ENCODE results near the gene CYREN.
"Not testable (repeated sequence)": the region's sequence is repeated elsewhere in the genome, so short reads cannot be mapped to it uniquely, and the experiment has no call there.

CYREN gene

GRCh38 chr7:135177028-135177696, 6.7 kb upstream of the CYREN start:
- no peak for DNase-seq

DNA sequence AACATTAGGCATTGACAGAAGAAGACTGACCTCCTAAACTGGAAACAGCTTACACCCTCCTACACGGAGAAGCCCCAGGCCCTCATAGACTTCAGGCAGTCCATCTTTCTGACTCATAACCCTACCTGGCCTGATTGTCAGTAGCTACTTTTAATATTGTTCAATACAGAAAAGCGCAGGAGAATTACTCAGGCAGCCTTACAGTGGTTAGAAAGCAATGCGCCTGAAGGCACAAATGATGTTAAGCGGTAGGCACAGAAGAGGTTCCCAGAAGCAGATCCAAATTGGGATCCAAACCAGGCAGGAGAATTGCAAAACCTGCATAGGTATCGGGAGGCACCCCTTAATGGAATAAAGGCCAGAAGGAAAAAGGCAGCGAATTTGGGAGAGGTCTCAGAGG, 5.4 kb upstream of the CYREN start:
- DNase-seq: no peak

DNA sequence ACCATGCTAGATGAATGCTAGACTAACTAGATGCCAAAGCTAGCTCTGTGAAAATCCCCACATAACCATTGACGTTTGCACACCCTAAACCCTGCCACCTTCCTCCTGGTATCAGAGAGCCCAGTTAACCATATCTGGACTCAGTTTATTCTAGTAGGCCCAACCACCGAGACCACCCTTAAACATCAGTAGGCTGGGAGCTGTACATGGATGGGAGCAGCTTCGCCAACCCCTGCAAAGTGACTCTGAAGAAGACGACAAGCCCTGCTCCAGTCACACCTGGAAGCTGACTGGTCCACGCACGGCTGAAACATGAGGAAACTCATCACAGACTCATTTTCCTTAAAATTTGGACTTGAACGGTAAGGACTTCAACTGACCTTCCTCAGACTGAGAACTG, 4.4 kb upstream of the CYREN start:
- DNase-seq: no peak

GRCh38 chr7:135173916-135174315, 3.4 kb upstream of the CYREN start:
- DNase-seq: not testable (repeated sequence)

DNA sequence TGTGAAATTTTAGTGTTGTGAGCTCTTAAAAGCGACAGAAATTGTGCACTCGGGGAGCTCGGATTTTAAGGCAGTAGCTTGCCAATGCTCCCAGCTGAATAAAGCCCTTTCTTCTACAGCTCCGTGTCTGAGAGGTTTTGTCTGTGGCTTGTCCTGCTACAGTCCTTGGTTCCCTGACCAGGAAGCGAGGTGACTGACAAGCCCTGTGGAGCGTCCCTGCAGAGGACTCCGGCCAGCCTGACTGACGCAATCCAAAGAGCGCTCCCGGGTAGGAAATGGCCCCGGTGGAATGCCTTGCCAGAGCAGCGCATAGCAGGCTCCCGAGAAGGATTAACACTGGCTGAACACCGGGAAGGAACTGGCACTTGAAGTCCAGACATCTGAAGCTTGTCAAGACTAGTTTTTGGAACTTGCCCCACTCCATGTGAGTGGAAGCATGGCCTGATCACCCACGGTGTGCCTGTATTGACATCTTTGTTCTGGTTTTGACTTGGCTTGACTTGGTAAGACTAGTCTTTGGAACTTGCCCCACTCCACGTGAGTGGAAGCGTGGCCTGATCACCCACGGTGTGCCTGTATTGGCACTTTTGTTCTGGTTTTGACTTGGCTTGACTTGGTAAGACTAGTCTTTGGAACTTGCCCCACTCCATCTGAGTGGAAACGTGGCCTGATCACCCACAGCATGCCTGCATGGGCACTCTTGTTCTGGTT, 1.2 kb upstream of the CYREN start:
- not testable (repeated sequence) for DNase-seq

GRCh38 chr7:135170998-135171481, 533 bp upstream of the CYREN start:
- DNase-seq: not testable (repeated sequence)

DNA sequence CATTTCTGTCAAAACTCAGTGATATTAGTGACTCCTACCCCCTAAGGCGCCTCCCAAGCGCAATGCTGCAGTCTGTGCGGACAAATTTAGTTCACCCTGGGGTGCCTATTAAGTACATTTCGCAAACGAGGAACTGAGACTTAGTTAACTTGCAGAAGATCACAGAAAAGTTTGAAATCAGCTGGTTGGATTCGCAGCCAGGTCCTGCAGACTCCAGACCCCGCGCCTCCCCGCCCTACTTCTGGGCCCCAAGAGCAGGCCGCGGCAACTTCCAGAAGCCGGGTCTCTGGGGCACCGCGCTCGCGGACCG, 588 bp downstream of the CYREN start:
- DNase-seq: no peak

- DNase-seq: no peak
Observed at GRCh38 chr7:135169141-135169963, 1.2 kb downstream of the CYREN start.

- DNase-seq: no peak
Observed at GRCh38 chr7:135168489-135169140, 1.9 kb downstream of the CYREN start.

DNA sequence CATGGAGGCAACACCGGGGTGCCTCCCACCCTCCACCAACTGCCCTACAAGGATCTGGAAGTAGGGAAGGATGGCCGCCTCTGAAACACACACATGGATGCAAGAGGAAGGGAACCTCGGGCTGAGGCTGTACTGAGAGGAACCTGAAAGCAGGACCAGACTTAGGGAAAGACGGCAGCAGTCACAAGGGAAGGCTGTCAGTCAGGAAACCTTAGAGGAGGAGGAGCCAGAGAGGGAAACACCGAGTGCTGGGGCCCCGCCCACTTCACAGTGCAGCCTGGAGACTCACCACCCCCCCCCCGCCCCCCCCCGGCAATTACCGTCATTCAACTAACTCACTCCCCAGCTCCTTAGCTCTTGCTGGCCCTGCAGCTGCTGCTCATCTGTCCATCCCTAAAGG, 2.5 kb downstream of the CYREN start:
- DNase-seq: no peak

DNA sequence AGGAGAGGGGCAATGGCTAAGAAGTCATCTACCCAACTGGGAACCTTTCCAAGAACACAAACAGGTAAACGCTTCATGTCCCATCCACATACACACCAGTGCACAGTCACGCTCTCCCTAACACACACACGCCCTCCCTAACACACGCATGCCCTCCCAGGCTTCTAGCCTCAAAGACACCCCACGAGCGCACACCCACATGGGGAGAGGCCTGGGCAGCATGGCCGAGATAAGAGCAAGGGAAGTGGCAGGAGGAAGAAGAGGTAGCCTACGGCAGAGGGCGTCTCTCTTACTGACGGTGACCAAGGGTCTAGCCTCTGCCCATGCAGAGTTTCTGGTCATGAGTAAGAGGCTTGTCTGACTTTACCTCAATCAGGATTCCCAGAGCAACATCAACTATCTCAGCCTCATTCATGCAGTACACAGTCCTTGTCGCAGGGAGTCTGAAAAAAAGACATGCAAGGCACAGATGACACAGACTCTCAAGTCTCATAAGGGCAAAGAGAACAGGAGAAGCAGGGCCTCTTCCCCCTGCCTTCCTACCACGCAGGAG, 3.1 kb downstream of the CYREN start:
- DNase-seq: no peak

DNA sequence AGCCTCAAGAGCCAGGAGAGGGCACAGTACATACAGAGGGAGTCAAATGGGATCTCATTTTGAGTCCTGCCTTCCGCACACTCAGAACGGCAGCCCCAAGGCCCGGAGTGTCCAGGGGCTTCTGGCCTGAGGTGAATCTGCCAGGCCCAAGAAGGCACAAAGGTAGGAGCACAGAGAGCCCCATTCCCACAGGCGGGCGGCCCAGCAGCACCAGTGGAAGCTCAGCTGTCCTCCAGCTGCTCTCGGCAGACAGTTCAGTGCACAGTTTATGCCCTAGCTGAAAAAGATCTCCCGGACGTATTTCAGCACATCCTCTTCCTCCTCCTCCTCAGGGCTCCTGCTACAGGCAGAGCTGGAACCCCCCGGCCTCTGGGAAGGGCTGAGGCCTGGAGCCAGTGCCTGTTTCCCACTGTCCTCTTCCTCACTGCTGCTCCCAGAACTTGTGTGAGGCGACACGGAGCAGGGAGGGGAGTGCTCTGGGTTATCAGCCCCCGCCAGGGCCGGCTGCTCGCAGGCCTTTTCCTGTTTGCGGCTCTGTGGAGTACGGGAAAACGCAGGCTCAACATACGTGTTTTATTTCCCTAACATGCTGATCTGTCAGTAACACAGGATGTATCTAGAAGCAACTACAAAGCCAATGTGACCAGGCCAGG, 4.0 kb downstream of the CYREN start:
- no peak for DNase-seq

GRCh38 chr7:135165862-135166261, 4.6 kb downstream of the CYREN start:
- no peak for DNase-seq

- DNase-seq: no peak
Observed at GRCh38 chr7:135164357-135165061, 6.0 kb downstream of the CYREN start.

DNA sequence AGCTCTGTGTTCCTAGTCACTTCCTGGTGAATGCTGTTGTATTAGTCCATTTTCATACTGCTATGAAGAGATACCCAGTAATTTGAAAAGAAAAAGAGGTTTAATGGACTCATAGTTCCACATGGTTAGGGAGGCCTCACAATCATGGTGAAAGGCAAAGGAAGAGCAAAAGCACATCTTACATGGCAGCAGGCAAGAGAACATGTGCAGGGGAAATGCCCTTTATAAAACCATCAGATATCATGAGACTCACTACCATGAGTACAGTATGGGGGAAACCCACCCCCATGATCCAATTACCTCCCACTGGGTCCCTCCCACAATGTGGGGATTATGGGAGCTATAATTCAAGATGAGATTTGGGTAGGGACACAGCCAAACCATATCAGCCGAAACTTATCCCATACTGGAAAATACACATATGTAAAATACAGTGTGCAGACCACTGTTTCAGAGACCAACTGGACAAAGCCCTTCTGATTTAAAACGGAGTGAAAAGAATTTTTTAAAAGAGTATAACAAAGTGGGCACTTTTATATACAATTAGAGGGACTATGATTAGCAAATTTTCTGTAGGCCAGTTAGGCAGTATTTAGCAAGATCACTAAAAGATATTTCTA, 8.0 kb downstream of the CYREN start:
- no peak for DNase-seq

- DNase-seq: no peak
Observed at GRCh38 chr7:135161669-135162068, 8.8 kb downstream of the CYREN start.

GRCh38 chr7:135160858-135161653, 9.5 kb downstream of the CYREN start:
- no peak for DNase-seq

DNA sequence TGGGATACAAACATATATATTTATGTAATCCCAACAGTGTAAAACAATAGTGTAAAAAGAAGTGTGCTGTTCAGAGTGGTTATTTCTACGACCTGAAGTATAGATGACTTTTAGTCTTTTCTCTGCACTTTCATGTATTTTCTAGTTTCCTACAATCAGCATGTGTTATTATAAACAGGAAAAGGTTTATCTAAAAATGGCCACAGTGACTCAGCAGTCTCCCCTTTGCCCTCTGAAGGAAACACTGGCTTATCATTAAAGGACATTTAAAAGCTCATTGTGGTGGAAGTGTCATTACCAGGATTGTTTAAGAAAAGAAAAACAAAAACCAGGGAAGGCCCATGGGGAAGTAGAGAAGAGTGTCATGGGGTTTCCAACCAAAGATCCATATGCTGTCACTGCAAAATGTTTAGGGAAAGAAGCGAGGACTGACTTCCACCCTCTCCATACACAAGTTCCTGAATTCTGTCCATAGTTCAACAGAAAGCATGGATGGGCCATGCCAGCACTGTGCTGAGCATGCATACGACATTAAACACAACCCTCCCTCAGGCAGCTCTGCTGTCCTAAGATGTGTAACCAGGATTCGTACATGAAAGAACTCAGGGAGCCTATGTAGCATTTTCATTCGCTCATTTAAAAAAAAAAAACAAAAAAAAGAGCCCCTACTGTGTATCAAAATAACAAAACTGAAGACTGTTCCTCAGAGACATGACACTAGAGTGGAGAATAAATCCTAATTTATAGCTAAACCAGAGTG, 10.2 kb downstream of the CYREN start:
- DNase-seq: peak; percentile 6

GRCh38 chr7:135159359-135160085, 11.0 kb downstream of the CYREN start:
- DNase-seq: no peak

All from fibroblast of skin of abdomen (primary cell).